SW 1271 (cell line): ENCODE data around the gene CCDC196.

Experiments used
- DNase-seq, 2 experiments: peaks; one replicate each; lab custom pipeline; 2025; lab: John Stamatoyannopoulos, UW

Gene CCDC196

GRCh38 chr14:66485910-66486421 is at the start of gene CCDC196:
Gene CCDC196 (plus strand): TSS chr14:66486371. CDS start chr14:66486503, 132 bp downstream.
- DNase-seq = no peak

GRCh38 chr14:66440801-66441200 is 45.4 kb upstream of the CCDC196 start:
- no peak for DNase-seq

GRCh38 chr14:66442953-66443571 is 43.1 kb upstream of the CCDC196 start:
- DNase-seq = no peak

GRCh38 chr14:66443785-66444184 is 42.4 kb upstream of the CCDC196 start:
- DNase-seq = no peak

- no peak for DNase-seq
Observed at GRCh38 chr14:66444271-66444927, 41.8 kb upstream of the CCDC196 start.

GRCh38 chr14:66445936-66446335 is 40.2 kb upstream of the CCDC196 start:
- DNase-seq = no peak

GRCh38 chr14:66453469-66453868 is 32.7 kb upstream of the CCDC196 start:
- no peak for DNase-seq

- DNase-seq = no peak
Observed at GRCh38 chr14:66459603-66460002, 26.6 kb upstream of the CCDC196 start.

GRCh38 chr14:66464261-66464660 is 21.9 kb upstream of the CCDC196 start:
- no peak for DNase-seq

- no peak for DNase-seq
Observed at GRCh38 chr14:66468778-66469367, 17.3 kb upstream of the CCDC196 start.

GRCh38 chr14:66471584-66471983 is 14.6 kb upstream of the CCDC196 start:
- no peak for DNase-seq

- DNase-seq = no peak
Observed at GRCh38 chr14:66472251-66472650, 13.9 kb upstream of the CCDC196 start.

- no peak for DNase-seq
Observed at GRCh38 chr14:66473223-66473622, 12.9 kb upstream of the CCDC196 start.

GRCh38 chr14:66476964-66477363 is 9.2 kb upstream of the CCDC196 start:
- no peak for DNase-seq

- no peak for DNase-seq
Observed at GRCh38 chr14:66477567-66477966, 8.6 kb upstream of the CCDC196 start.

- DNase-seq = no peak
Observed at GRCh38 chr14:66482873-66483272, 3.3 kb upstream of the CCDC196 start.

GRCh38 chr14:66483322-66483721 is 2.8 kb upstream of the CCDC196 start:
- DNase-seq = no peak

- DNase-seq = no peak
Observed at GRCh38 chr14:66485029-66485428, 1.1 kb upstream of the CCDC196 start.

GRCh38 chr14:66487164-66487563 is 993 bp downstream of the CCDC196 start:
- DNase-seq = no peak

- no peak for DNase-seq
Observed at GRCh38 chr14:66490143-66491111, 4.3 kb downstream of the CCDC196 start.

GRCh38 chr14:66493750-66494149 is 7.6 kb downstream of the CCDC196 start:
- DNase-seq = no peak
